Measurements from ENCODE around the gene MATN3.

- TF ChIP-seq ZNF143 (CRISPR knock-in tag; IDR thresholded peaks at IDR 0.05) = no peak
- no peak for TF ChIP-seq KAT8 (CRISPR knock-in tag; IDR thresholded peaks at IDR 0.05)
Measured at GRCh38 chr2:20019747-20020146, 7.3 kb upstream of the MATN3 start.

Data from HepG2 (cell line).